ENCODE data around the gene TXNRD2.

GRCh38 chr22:19943082-19944026 is 1.7 kb upstream of the TXNRD2 start:
- TF ChIP-seq GATA2 (IDR thresholded peaks at IDR 0.05; ENCODE audit: low read depth, low read length), result no peak
- no peak for TF ChIP-seq GATA3 (IDR thresholded peaks at IDR 0.05; ENCODE audit: low read depth, low read length)
